ENCODE measurements around the gene IRF5. TPM values are rescaled to one million over a fixed set of nuclear protein-coding genes. Genes with fewer than 3 reads are reported as not detected.
"Not testable (repeated sequence)": the region's sequence is repeated elsewhere in the genome, so short reads cannot be mapped to it uniquely, and the experiment has no call there.

The IRF5 gene
- total and polyA plus RNA-seq, 10 donors = 26.2 to 56.3 (median 42.2) TPM

DNA sequence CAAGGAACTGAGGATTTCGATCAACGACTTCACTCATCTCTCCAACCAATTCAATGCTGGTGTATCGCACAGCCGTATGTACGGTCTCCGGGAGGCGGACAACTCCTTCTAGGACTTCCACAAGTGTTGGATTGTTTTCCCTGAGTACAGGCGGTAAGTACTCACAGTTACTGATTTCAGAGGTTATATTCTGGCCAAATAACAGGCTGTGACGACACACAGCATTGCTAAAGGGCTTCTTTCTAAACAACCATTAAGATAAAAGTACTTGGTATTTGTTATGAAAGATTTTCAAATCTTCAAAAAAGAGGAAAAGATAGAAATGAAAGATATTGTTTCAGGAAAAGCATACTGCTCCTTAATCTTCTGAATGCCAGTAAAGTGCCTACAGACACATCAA, 52.2 kb downstream of the IRF5 start:
- H3K9me3 ChIP-seq = no peaks in the 10 kb centered on the region
- H3K36me3 ChIP-seq = peaks cover 0 to 100% (median 84%) of the 10 kb centered on the region in 6 donors
- no peaks in the 10 kb centered on the region for H3K27me3 ChIP-seq (replicated peaks in 1 of 7)
- no peak overlapping the region for H3K27ac ChIP-seq
- DNase-seq = no peak
- intact Hi-C loops (cut with DNase I; ENCODE audit: low total_unique reads) = no loop called here
- H3K4me3 ChIP-seq = no peak overlapping the region
- WGBS, 5 donors = 77 to 91% (median 84%) methylated on average over 9 of the region's 9 CpGs
- TF ChIP-seq, protein P1, sequence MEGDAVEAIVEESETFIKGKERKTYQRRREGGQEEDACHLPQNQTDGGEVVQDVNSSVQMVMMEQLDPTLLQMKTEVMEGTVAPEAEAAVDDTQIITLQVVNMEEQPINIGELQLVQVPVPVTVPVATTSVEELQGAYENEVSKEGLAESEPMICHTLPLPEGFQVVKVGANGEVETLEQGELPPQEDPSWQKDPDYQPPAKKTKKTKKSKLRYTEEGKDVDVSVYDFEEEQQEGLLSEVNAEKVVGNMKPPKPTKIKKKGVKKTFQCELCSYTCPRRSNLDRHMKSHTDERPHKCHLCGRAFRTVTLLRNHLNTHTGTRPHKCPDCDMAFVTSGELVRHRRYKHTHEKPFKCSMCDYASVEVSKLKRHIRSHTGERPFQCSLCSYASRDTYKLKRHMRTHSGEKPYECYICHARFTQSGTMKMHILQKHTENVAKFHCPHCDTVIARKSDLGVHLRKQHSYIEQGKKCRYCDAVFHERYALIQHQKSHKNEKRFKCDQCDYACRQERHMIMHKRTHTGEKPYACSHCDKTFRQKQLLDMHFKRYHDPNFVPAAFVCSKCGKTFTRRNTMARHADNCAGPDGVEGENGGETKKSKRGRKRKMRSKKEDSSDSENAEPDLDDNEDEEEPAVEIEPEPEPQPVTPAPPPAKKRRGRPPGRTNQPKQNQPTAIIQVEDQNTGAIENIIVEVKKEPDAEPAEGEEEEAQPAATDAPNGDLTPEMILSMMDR (IDR thresholded peaks at IDR 0.05 in 8 of 11, conservative IDR thresholded peaks at IDR 0.05 in 3 of 11) = no peak
- no peak for TF ChIP-seq POLR2A (IDR thresholded peaks at IDR 0.05)
- no peak for TF ChIP-seq POLR2AphosphoS5 (IDR thresholded peaks at IDR 0.05)
- no peaks in the 10 kb centered on the region for H3K4me1 ChIP-seq

DNA sequence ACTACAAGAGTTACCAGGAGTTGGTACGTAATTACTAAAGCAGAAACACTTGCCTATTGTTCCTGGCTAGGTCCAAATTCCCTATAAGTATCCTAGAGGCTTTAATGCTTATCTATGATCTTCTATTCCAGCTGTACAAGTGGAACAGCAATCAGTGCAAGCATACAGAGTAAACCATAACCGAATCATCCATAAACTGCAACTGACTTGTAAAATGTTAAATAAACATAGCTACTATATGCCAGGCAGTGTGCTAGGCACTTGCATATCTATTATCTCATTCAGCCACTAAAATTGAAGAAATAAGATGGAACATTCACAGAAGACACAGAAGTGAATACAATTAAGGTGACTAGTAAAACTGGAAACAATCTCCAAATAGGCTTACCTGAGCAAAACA, 55.7 kb downstream of the IRF5 start:
- Histone ChIP-seq H3K4me3 (no peak overlapping the region), H3K27ac (no peak overlapping the region), H3K9me3 (no peaks in the 10 kb centered on the region), H3K27me3 (replicated peaks in 1 of 7) (no peaks in the 10 kb centered on the region), H3K4me1 (no peaks in the 10 kb centered on the region), H3K36me3 (peaks cover 4 to 100% (median 80%) of the 10 kb centered on the region in 6 donors)
- WGBS, 5 donors = 92 to 100% (median 95%) methylated on average over 2 of the region's 2 CpGs
- no peak for DNase-seq
- TF ChIP-seq POLR2AphosphoS5 (IDR thresholded peaks at IDR 0.05) (no peak), POLR2A (IDR thresholded peaks at IDR 0.05) (no peak)
- TF ChIP-seq, protein P1 (IDR thresholded peaks at IDR 0.05 in 8 of 11, conservative IDR thresholded peaks at IDR 0.05 in 3 of 11) = no peak
- intact Hi-C loops (cut with DNase I; ENCODE audit: low total_unique reads) = no loop called here

DNA sequence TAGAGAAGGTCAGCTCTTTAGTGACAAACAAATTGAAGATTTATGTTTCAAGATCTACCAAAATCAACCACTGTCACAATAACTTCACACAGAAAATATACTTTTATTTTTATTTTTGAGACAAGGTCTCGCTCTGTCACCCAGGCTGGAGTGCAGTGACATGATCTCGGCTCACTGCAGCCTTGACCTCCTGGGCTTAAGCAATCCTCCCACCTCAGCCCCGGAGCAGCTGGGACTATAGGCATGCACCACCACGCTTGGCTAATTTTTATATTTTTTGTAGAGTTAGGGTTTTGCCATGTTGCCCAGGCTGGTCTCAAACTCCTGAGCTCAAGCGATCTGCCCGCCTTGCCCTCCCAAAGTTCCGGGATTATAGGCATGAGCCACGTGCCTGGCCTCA, 56.8 kb downstream of the IRF5 start:
- H3K4me1 ChIP-seq; H3K27me3 ChIP-seq (replicated peaks in 1 of 7); H3K9me3 ChIP-seq; H3K27ac ChIP-seq; DNase-seq; intact Hi-C loops (cut with DNase I; ENCODE audit: low total_unique reads); H3K4me3 ChIP-seq: not testable (repeated sequence)
- peaks cover 4 to 100% (median 81%) of the 10 kb centered on the region in 6 donors for H3K36me3 ChIP-seq
- 96 to 99% (median 96%) methylated on average over 8 of the region's 8 CpGs for WGBS, 5 donors

DNA sequence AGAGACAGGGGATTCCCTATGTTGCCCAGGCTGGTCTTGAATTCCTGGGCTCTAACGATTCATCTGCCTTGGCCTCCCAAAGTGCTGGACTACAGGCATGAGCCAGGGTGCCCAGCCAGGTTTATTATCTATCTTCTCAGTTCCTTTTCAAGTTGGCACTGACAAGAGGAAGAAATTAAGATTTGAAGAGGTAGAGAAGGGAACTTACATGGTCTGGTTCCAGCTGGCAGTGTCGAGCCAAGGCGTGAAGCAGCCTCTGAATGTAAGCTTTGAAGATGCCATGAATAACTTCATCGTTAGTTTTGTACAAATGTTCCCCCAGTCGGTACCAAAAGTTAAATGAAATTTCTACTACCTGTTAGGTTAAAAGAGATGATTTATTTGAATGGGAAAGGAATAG, 59.5 kb downstream of the IRF5 start:
- H3K36me3 ChIP-seq = peaks cover 4 to 100% (median 84%) of the 10 kb centered on the region in 6 donors
- intact Hi-C loops (cut with DNase I; ENCODE audit: low total_unique reads) = no loop called here
- no peaks in the 10 kb centered on the region for H3K4me1 ChIP-seq
- WGBS, 5 donors = 95 to 97% (median 97%) methylated on average over 5 of the region's 5 CpGs
- no peak for DNase-seq
- H3K4me3 ChIP-seq = no peak overlapping the region
- no peak overlapping the region for H3K27ac ChIP-seq
- no peaks in the 10 kb centered on the region for H3K9me3 ChIP-seq
- no peak for TF ChIP-seq POLR2A (IDR thresholded peaks at IDR 0.05)
- no peak for TF ChIP-seq POLR2AphosphoS5 (IDR thresholded peaks at IDR 0.05)
- TF ChIP-seq, protein P1 (IDR thresholded peaks at IDR 0.05 in 8 of 11, conservative IDR thresholded peaks at IDR 0.05 in 3 of 11) = no peak
- H3K27me3 ChIP-seq (replicated peaks in 1 of 7) = no peaks in the 10 kb centered on the region

Small RNA genes within 50 kb of the gene (small RNA-seq; reads per million reads assigned to genes)
- 0 reads per million in 4 donors for gene RN7SL306P

Other genes starting within 250 kb of the IRF5 start
- gene CALU, start 198.6 kb upstream of the IRF5 start, total RNA-seq = 10 to 100 TPM; 50.4 to 98.8 (median 60.8) TPM
- 10 to 100 TPM in 2 of 3 donors, 1 to 10 TPM in 1; 7.9 to 15.6 (median 13.6) TPM for gene CALU, start 198.6 kb upstream of the IRF5 start, polyA plus RNA-seq
- not detected for gene OPN1SW, start 162.1 kb upstream of the IRF5 start, total RNA-seq
- not detected for gene OPN1SW, start 162.1 kb upstream of the IRF5 start, polyA plus RNA-seq
- 1 to 10 TPM; 4.0 to 9.8 (median 5.5) TPM for gene CCDC136, start 146.0 kb upstream of the IRF5 start, total RNA-seq
- gene CCDC136, start 146.0 kb upstream of the IRF5 start, polyA plus RNA-seq = 1 to 10 TPM in 2 of 3 donors, under 1 TPM in 1; 0.77 to 2.2 (median 1.7) TPM
- gene FLNC, start 107.5 kb upstream of the IRF5 start, total RNA-seq = 1 to 10 TPM in 2 of 7 donors, under 1 TPM in 5; 0.21 to 1.8 (median 0.42) TPM
- 1 to 10 TPM in 1 of 3 donors, under 1 TPM in 2; 0.42 to 1.7 (median 0.93) TPM for gene FLNC, start 107.5 kb upstream of the IRF5 start, polyA plus RNA-seq
- gene ATP6V1F, start 75.1 kb upstream of the IRF5 start, total RNA-seq = 10 to 100 TPM; 78.3 to 95.5 (median 84.5) TPM
- gene ATP6V1F, start 75.1 kb upstream of the IRF5 start, polyA plus RNA-seq = 100 to 1,000 TPM; 205 to 285 (median 262) TPM
- gene KCP, start 27.2 kb upstream of the IRF5 start, total RNA-seq = under 1 TPM; 0.14 to 0.89 (median 0.72) TPM
- 1 to 10 TPM in 1 of 3 donors, under 1 TPM in 2; 0.06 to 2.1 (median 0.35) TPM for gene KCP, start 27.2 kb upstream of the IRF5 start, polyA plus RNA-seq
- gene TNPO3, start 117.2 kb downstream of the IRF5 start, total RNA-seq = 10 to 100 TPM; 32.6 to 49.0 (median 39.6) TPM
- gene TNPO3, start 117.2 kb downstream of the IRF5 start, polyA plus RNA-seq = 10 to 100 TPM; 11.2 to 14.3 (median 13.1) TPM
- gene TSPAN33, start 206.8 kb downstream of the IRF5 start, total RNA-seq = 10 to 100 TPM; 37.0 to 48.8 (median 40.7) TPM
- gene TSPAN33, start 206.8 kb downstream of the IRF5 start, polyA plus RNA-seq = 10 to 100 TPM; 46.7 to 57.9 (median 55.4) TPM

Data from spleen (tissue), 11 donors.